ENCODE results near the gene GIN1. TPM values are rescaled to one million over a fixed set of nuclear protein-coding genes. Genes with fewer than 3 reads are reported as not detected.
A peak's percentile ranks its signal among the peaks of the same experiment; 100 is the strongest.

The GIN1 gene
- total RNA-seq, 1 experiment from 2014 or later, result 6.6 TPM

DNA sequence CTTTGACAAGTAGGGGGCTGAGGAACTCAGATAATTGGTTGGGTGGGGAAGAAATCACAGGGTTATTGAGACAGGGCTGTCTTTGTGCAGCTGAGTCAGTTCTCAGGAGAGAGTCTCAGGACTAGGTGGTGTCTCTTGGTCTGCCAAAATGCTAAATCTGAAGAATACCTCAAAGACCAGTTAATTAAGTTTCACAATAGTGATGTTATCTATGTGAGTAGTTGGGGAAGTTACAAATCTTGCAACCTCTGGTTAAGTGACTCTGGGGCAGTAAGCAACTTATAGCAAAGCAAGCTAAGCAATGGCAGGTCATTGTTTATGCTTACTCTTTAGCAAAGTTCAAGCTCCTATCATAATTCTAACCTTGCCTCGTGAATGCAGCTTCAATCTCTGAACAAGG is 53.6 kb downstream of the GIN1 start:
- Mint-ChIP-seq H3K4me1 (no peaks in the 10 kb centered on the region), H3K27me3 (ENCODE audit: low read depth) (no peaks in the 10 kb centered on the region), H3K36me3 (ENCODE audit: insufficient read depth in 1 of 3, low read depth in 3 of 3) (no peaks in the 10 kb centered on the region), H3K27ac (peak overlapping the region in 2 of 3 experiments; percentile 28 to 66; a peak in 2 of 7 replicates), H3K4me3 (no peak overlapping the region), H3K9me3 (no peaks in the 10 kb centered on the region)
- H4K20me1 ChIP-seq (ENCODE audit: control insufficient read depth, insufficient read depth, insufficient read length), result no peaks in the 10 kb centered on the region
- H3K9ac ChIP-seq (ENCODE audit: extremely low read depth, insufficient read length, low read length), result no peak overlapping the region
- H2BK20ac ChIP-seq (ENCODE audit: low read depth, low read length, poor library complexity, severe bottlenecking), result no peak overlapping the region
- no peak overlapping the region for H3K4ac ChIP-seq (ENCODE audit: low read depth, low read length)
- no peak overlapping the region for H3K56ac ChIP-seq (ENCODE audit: insufficient read length, low read depth, low read length)
- no peaks in the 10 kb centered on the region for H3K79me2 ChIP-seq (ENCODE audit: insufficient read depth, low read length)
- no peak for DNase-seq
- H2BK15ac ChIP-seq (ENCODE audit: low read depth, low read length), result no peak overlapping the region
- no peak overlapping the region for H2AFZ ChIP-seq (ENCODE audit: low read length)
- no peak overlapping the region for H2BK5ac ChIP-seq (ENCODE audit: insufficient read length, low read length)
- no peak overlapping the region for H4K91ac ChIP-seq (ENCODE audit: insufficient read length, low read depth, low read length)
- no peak overlapping the region for H3T11ph ChIP-seq (ENCODE audit: low read length)
- H2BK12ac ChIP-seq (ENCODE audit: insufficient read length, low read depth, low read length), result no peak overlapping the region
- no peak for TF ChIP-seq CTCF (conservative IDR thresholded peaks at IDR 0.05)
- no peak overlapping the region for H2AK5ac ChIP-seq (ENCODE audit: insufficient read length, low read length)
- no peaks in the 10 kb centered on the region for H3K9me3 ChIP-seq (ENCODE audit: control insufficient read depth, low read depth, low read length)
- no peak overlapping the region for H3K23ac ChIP-seq (ENCODE audit: insufficient read length, low read depth, low read length)
- H3K18ac ChIP-seq (ENCODE audit: insufficient read length, low read depth, low read length), result no peak overlapping the region
- no peak overlapping the region for H3K4me2 ChIP-seq (ENCODE audit: insufficient read depth, insufficient read length, low read length)
- no peaks in the 10 kb centered on the region for H3K27me3 ChIP-seq (ENCODE audit: insufficient read depth, low read length)
- H4K5ac ChIP-seq (ENCODE audit: insufficient read length, low read depth, low read length), result no peak overlapping the region
- whole genome bisulfite sequencing (ENCODE audit: extremely low coverage, insufficient read length, low lambda C conversion rate), result no CpG with 5 or more reads among the region's 1 CpG
- H3K4me1 ChIP-seq (ENCODE audit: insufficient read depth, low read length), result no peaks in the 10 kb centered on the region
- no peak overlapping the region for H4K8ac ChIP-seq (replicated peaks; ENCODE audit: insufficient read length, low read depth, low read length)
- no peak overlapping the region for H2BK120ac ChIP-seq (ENCODE audit: low read depth, low read length, poor library complexity, severe bottlenecking)
- H3K79me1 ChIP-seq (ENCODE audit: insufficient read depth, low read depth, low read length, poor library complexity, severe bottlenecking), result no peaks in the 10 kb centered on the region
- H3K14ac ChIP-seq (ENCODE audit: insufficient read depth, low read length), result no peak overlapping the region
- H3K23me2 ChIP-seq (ENCODE audit: insufficient read length, low read depth, low read length, poor library complexity, severe bottlenecking), result no peaks in the 10 kb centered on the region
- no peak overlapping the region for H3K27ac ChIP-seq (ENCODE audit: insufficient read length, low read depth, low read length)
